H1 (cell line): Measurements from ENCODE around the gene PSME4. TPM values are rescaled to one million over a fixed set of nuclear protein-coding genes. Genes with fewer than 3 reads are reported as not detected.

Experiments
- CTCF ChIA-PET: fragments of 300-600 bp; sonication (Branson Sonifier 250); formaldehyde crosslinking; loops from one replicate; lab custom pipeline; 2021; ENCODE audit not compliant: partially characterized antibody; lab: Charles Lee
- POLR2A ChIA-PET: fragments of 300-600 bp; sonication (Branson Sonifier 250); formaldehyde crosslinking; loops from one replicate; lab custom pipeline; 2021; ENCODE audit warnings: inconsistent platforms; ENCODE audit not compliant: partially characterized antibody; lab: Charles Lee
- DNase-seq, 2 experiments: peaks; one replicate each; pipeline versions ENCODE4 v3.0.0 to v3.0.0-alpha.2; 2010 to 2022; ENCODE audit warnings: low spot score in 2 of 2, low read depth in 1 of 2, mixed read lengths in 1 of 2
- FAIRE-seq: peaks from 2 replicates; lab custom pipeline; 2011; peaks lifted over from hg19 to GRCh38; lab: Jason Lieb, UNC
- H2AFZ ChIP-seq: 2 replicates; pipeline ENCODE4 v1.8.1; 2012; ENCODE audit warnings: low read length, inconsistent platforms
- H2AK5ac ChIP-seq: 2 replicates; pipeline ENCODE4 v1.6.1; 2013; ENCODE audit warnings: low read depth, low read length
- H2BK120ac ChIP-seq: replicated peaks from 2 replicates; pipeline ENCODE3; 2013; ENCODE audit warnings: low read depth, low read length, inconsistent platforms
- H2BK12ac ChIP-seq: 2 replicates; pipeline ENCODE4 v1.6.1; 2013; ENCODE audit warnings: low read depth, low read length
- H2BK15ac ChIP-seq: 2 replicates; pipeline ENCODE4 v1.6.1; 2013; ENCODE audit warnings: low read length
- H2BK20ac ChIP-seq: 2 replicates; pipeline ENCODE4 v1.6.1; 2013; ENCODE audit warnings: low read length
- H2BK5ac ChIP-seq: 2 replicates; pipeline ENCODE4 v1.6.1; 2013; ENCODE audit warnings: low read depth, low read length
- H3K14ac ChIP-seq: 2 replicates; pipeline ENCODE4 v1.6.1; 2013; ENCODE audit warnings: inconsistent platforms; ENCODE audit not compliant: insufficient read length
- H3K18ac ChIP-seq: 2 replicates; pipeline ENCODE4 v1.6.1; 2013; ENCODE audit warnings: low read length; ENCODE audit errors: extremely low read depth
- H3K23ac ChIP-seq: 2 replicates; pipeline ENCODE4 v1.6.1; 2013; ENCODE audit warnings: inconsistent platforms; ENCODE audit not compliant: insufficient read length
- H3K23me2 ChIP-seq: 2 replicates; pipeline ENCODE4 v1.6.1; 2013; ENCODE audit warnings: low read depth, low read length
- H3K27ac ChIP-seq: 2 replicates; pipeline ENCODE4 v1.6.1; 2011; ENCODE audit warnings: low read depth, low read length, inconsistent platforms
- H3K27me3 ChIP-seq, 4 experiments: replicated peaks in 1 of 4; 1 replicate in 1 of 4; 2 replicates in 3 of 4; pipeline versions ENCODE4 v1.6.1 to v1.8.1; 2011 to 2013; ENCODE audit warnings: low read length in 3 of 4, mild to moderate bottlenecking in 3 of 4, inconsistent platforms in 2 of 4, mixed read lengths in 2 of 4, moderate library complexity in 1 of 4; ENCODE audit not compliant: control insufficient read depth in 3 of 4, insufficient read depth in 3 of 4; ENCODE audit errors: extremely low read depth in 1 of 4
- H3K36me3 ChIP-seq, 4 experiments: 2 replicates each; pipeline versions ENCODE4 v1.6.1 to v1.8.1; 2011 to 2013; ENCODE audit warnings: mild to moderate bottlenecking in 4 of 4, low read length in 3 of 4, moderate library complexity in 2 of 4, control low read depth in 1 of 4, inconsistent platforms in 1 of 4; ENCODE audit not compliant: insufficient read depth in 4 of 4, control insufficient read depth in 2 of 4
- H3K4ac ChIP-seq: replicated peaks from 2 replicates; pipeline ENCODE3; 2013; ENCODE audit warnings: low read length, low read depth, mixed read lengths, inconsistent platforms; ENCODE audit not compliant: insufficient read length
- H3K4me1 ChIP-seq, 4 experiments: replicated peaks in 1 of 4; 1 replicate in 1 of 4; 2 replicates in 3 of 4; pipeline versions ENCODE4 v1.6.1 to v1.8.1; 2011 to 2013; ENCODE audit warnings: low read length in 3 of 4, inconsistent platforms in 2 of 4, mixed read lengths in 1 of 4; ENCODE audit not compliant: insufficient read depth in 4 of 4, control insufficient read depth in 3 of 4
- H3K4me2 ChIP-seq, 2 experiments: 2 replicates each; pipeline versions ENCODE4 v1.6.1 to v1.8.1; 2011 to 2013; ENCODE audit warnings: low read depth in 2 of 2, low read length in 2 of 2, control low read depth in 1 of 2, inconsistent platforms in 1 of 2, mild to moderate bottlenecking in 1 of 2; ENCODE audit not compliant: insufficient read depth in 1 of 2
- H3K4me3 ChIP-seq, 4 experiments: fragments of 200-600, 300-600 bp in 1 of 4; sonication (generic), shearing (Covaris generic), sonication (Bioruptor Twin) in 1 of 4; 2 replicates each; pipeline versions ENCODE4 v1.5.1 to v1.8.1; 2011 to 2016; ENCODE audit warnings: low read length in 4 of 4, low read depth in 3 of 4, control low read depth in 2 of 4, inconsistent platforms in 2 of 4, mild to moderate bottlenecking in 2 of 4, mixed read lengths in 1 of 4, moderate library complexity in 1 of 4; ENCODE audit not compliant: insufficient read depth in 2 of 4; ENCODE audit errors: extremely low read depth in 1 of 4
- H3K56ac ChIP-seq: replicated peaks from 2 replicates; pipeline ENCODE3; 2013; ENCODE audit warnings: low read depth, mild to moderate bottlenecking, mixed read lengths, low read length, inconsistent platforms; ENCODE audit not compliant: insufficient read length
- H3K79me1 ChIP-seq: 2 replicates; pipeline ENCODE4 v1.6.1; 2013; ENCODE audit warnings: low read depth, low read length, control low read depth
- H3K79me2 ChIP-seq, 2 experiments: 2 replicates each; pipeline versions ENCODE4 v1.6.1 to v1.8.1; 2012 to 2013; ENCODE audit warnings: low read length in 2 of 2, mild to moderate bottlenecking in 2 of 2, inconsistent platforms in 1 of 2; ENCODE audit not compliant: insufficient read depth in 2 of 2, control insufficient read depth in 1 of 2
- H3K9ac ChIP-seq, 4 experiments: replicated peaks in 1 of 4; 1 replicate in 1 of 4; 2 replicates in 3 of 4; pipeline versions ENCODE4 v1.6.1 to v1.8.1; 2011 to 2013; ENCODE audit warnings: low read depth in 3 of 4, low read length in 3 of 4, control low read depth in 2 of 4, mild to moderate bottlenecking in 2 of 4, moderate library complexity in 2 of 4, inconsistent platforms in 1 of 4; ENCODE audit errors: extremely low read depth in 1 of 4
- H3K9me3 ChIP-seq, 2 experiments: 2 replicates each; pipeline versions ENCODE4 v1.6.1 to v1.8.1; 2012 to 2013; ENCODE audit warnings: mild to moderate bottlenecking in 2 of 2, moderate library complexity in 2 of 2, control low read depth in 1 of 2, inconsistent platforms in 1 of 2, low read depth in 1 of 2, low read length in 1 of 2, mixed read lengths in 1 of 2; ENCODE audit not compliant: insufficient read depth in 2 of 2
- H4K20me1 ChIP-seq, 2 experiments: replicated peaks in 1 of 2; 2 replicates each; pipeline versions ENCODE3 to v1.8.1; 2011 to 2013; ENCODE audit warnings: inconsistent platforms in 2 of 2, low read length in 2 of 2, mild to moderate bottlenecking in 1 of 2; ENCODE audit not compliant: insufficient read depth in 2 of 2, control insufficient read depth in 1 of 2
- H4K5ac ChIP-seq: 2 replicates; pipeline ENCODE4 v1.6.1; 2013; ENCODE audit warnings: low read length, low read depth, mixed read lengths, inconsistent platforms; ENCODE audit not compliant: insufficient read length
- H4K8ac ChIP-seq: 2 replicates; pipeline ENCODE4 v1.8.0; 2013; ENCODE audit warnings: mild to moderate bottlenecking, moderate library complexity, low read length, inconsistent platforms; ENCODE audit not compliant: insufficient read depth; ENCODE audit errors: extremely low read depth
- H4K91ac ChIP-seq: replicated peaks from 2 replicates; pipeline ENCODE3; 2013; ENCODE audit warnings: low read length, mixed read lengths, inconsistent platforms; ENCODE audit not compliant: insufficient read length
- CEBPB ChIP-seq: IDR thresholded peaks from 2 replicates; pipeline ENCODE4 v1.6.1; 2012; ENCODE audit warnings: low read depth, low read length
- EGR1 ChIP-seq: IDR thresholded peaks from 2 replicates; pipeline ENCODE4 v1.6.1; 2011; ENCODE audit warnings: low read depth, low read length, borderline replicate concordance
- EP300 ChIP-seq, 2 experiments: IDR thresholded peaks; 1 replicate in 1 of 2; 2 replicates in 1 of 2; pipeline ENCODE4 v1.6.1; 2011 to 2012; ENCODE audit warnings: low read depth in 2 of 2, low read length in 2 of 2, mild to moderate bottlenecking in 2 of 2, borderline replicate concordance in 1 of 2, inconsistent platforms in 1 of 2, moderate library complexity in 1 of 2
- GTF2F1 ChIP-seq: IDR thresholded peaks from 2 replicates; pipeline ENCODE4 v1.6.1; 2012; ENCODE audit warnings: low read depth, low read length, improper control_type of control experiment, borderline replicate concordance
- NANOG ChIP-seq: IDR thresholded peaks from 2 replicates; pipeline ENCODE4 v1.6.1; 2011; ENCODE audit warnings: low read length, low read depth, mild to moderate bottlenecking, inconsistent platforms; ENCODE audit not compliant: insufficient read depth, poor library complexity, severe bottlenecking
- POLR2AphosphoS5 ChIP-seq: IDR thresholded peaks from 2 replicates; pipeline ENCODE4 v1.6.1; 2011; ENCODE audit warnings: low read depth, low read length
- SAP30 ChIP-seq: fragments of 300-600 bp; sonication (generic); IDR thresholded peaks from 2 replicates; pipeline ENCODE4 v1.7.1; 2012; ENCODE audit warnings: low read length, moderate library complexity, mild to moderate bottlenecking, inconsistent platforms; ENCODE audit not compliant: insufficient read depth, insufficient replicate concordance
- SP1 ChIP-seq: IDR thresholded peaks from 2 replicates; pipeline ENCODE4 v1.6.1; 2011; ENCODE audit warnings: low read depth, low read length
- SP4 ChIP-seq: IDR thresholded peaks from 2 replicates; pipeline ENCODE4 v1.6.1; 2012; ENCODE audit warnings: low read length, inconsistent platforms
- WGBS, 2 experiments: shearing (Covaris generic) in 1 of 2; methylation state at CpG; one replicate each; pipeline versions ENCODE4 v1.1.6 to v1.1.7; 2013 to 2015; ENCODE audit warnings: low lambda C conversion rate in 2 of 2, mixed read lengths in 2 of 2, inconsistent platforms in 1 of 2, low coverage in 1 of 2, missing lambda C conversion rate in 1 of 2; ENCODE audit not compliant: insufficient replicate concordance in 2 of 2, insufficient coverage in 1 of 2, insufficient read length in 1 of 2; ENCODE audit errors: extremely low coverage in 1 of 2, missing lambda C conversion rate in 1 of 2; 5-methylcytosine and 5-hydroxymethylcytosine counted together
- polyA plus RNA-seq, 7 experiments: library from polyadenylated mRNA; depleted of rRNA in 3 of 7; stranded (reverse) in 5 of 7; unstranded in 2 of 7; fragments of >200 nt in 5 of 7; fragments of 200-250 nt in 2 of 7; gene quantifications; 1 replicate in 5 of 7; 2 replicates in 1 of 7; 4 replicates in 1 of 7; pipeline versions ENCODE4 v1.2.1 to v1.2.3, GENCODE V29; 2011 to 2013; ENCODE audit warnings: missing spikeins in 2 of 7, mixed read lengths in 2 of 7
- total RNA-seq: library from RNA; stranded (reverse); fragmentation: NEBNext Ultra II Directional; extraction: Animal tissue kit (Norgen Biotek cat#: 25700); gene quantifications from 2 replicates; pipeline ENCODE4 v1.2.1, GENCODE V29; 2021
- TF ChIP-seq, protein P1 (sequence below), 3 experiments: IDR thresholded peaks; 1 replicate in 2 of 3; 2 replicates in 1 of 3; pipeline versions ENCODE4 v1.5.1 to v1.6.1; 2011; ENCODE audit warnings: low read length in 3 of 3, mild to moderate bottlenecking in 3 of 3, inconsistent platforms in 2 of 3, low read depth in 1 of 3, moderate library complexity in 1 of 3; ENCODE audit not compliant: insufficient read depth in 1 of 3; ENCODE audit errors: control extremely low read depth in 1 of 3

PSME4 gene
- total and polyA plus RNA-seq, 2 of the 8 experiments (the other 6 are each of a cell fraction or from before 2014, with no cell fraction given), result 42.2 to 116 TPM

DNA sequence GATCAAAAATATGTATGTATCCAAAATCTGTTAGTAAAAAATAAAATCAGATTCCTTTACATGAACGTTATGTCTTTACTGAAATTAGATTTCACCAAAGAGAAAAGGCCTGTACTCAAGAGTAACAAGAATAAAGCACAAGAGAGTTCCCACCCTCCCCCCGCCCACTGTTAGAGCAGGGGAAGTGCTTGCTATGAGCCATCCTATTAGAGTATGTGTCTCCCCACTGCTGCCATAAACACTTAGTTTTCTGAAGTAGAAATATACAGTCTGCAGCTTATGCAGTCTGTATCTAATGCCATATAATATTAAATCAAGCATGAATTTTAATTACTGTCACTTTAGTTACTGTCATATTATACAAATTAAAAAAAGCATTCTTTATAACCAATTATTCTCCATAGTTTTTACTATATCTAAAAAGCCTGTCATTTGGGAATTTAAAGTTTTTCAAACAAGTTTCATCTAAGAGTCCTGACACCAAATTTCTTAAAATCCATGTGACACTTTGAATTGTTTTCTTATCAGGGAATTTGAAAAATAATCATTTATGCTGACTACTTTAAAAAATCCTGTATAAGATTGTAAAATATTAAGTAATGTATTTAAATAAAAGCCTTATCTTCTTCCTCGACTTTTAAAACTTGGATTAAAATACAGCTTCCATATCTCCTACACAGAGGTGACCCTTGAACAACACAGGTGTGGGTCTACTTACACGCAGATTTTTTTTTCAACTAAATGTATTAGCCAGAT, 59.2 kb downstream of the PSME4 start:
- no peaks in the 10 kb centered on the region for H3K79me2 ChIP-seq
- H2BK12ac ChIP-seq, result no peak overlapping the region
- no peak overlapping the region for H3K4me2 ChIP-seq
- no peaks in the 10 kb centered on the region for H3K23me2 ChIP-seq
- H3K9ac ChIP-seq, result no peak overlapping the region
- no peak overlapping the region for H4K8ac ChIP-seq
- no peaks in the 10 kb centered on the region for H3K27me3 ChIP-seq
- no peak overlapping the region for H3K18ac ChIP-seq
- FAIRE-seq (no peak), DNase-seq (no peak)
- H3K14ac ChIP-seq, result no peak overlapping the region
- 88% methylated on average over 4 of the region's 4 CpGs; no CpG with 5 or more reads in 1 of the 2 experiments for WGBS, 2 experiments
- no peaks in the 10 kb centered on the region for H3K79me1 ChIP-seq
- POLR2A ChIA-PET, result no interaction called here
- no peak overlapping the region for H4K91ac ChIP-seq
- no peak overlapping the region for H3K23ac ChIP-seq
- no peaks in the 10 kb centered on the region for H3K9me3 ChIP-seq
- no peaks in the 10 kb centered on the region for H4K20me1 ChIP-seq
- peaks cover 0 to 46% (median 16%) of the 10 kb centered on the region in 4 experiments; a peak in 5 of 8 replicates for H3K36me3 ChIP-seq
- H3K4me3 ChIP-seq, result no peak overlapping the region
- no peak overlapping the region for H3K56ac ChIP-seq
- no peak overlapping the region for H2BK20ac ChIP-seq
- no peak overlapping the region for H2BK120ac ChIP-seq
- no peak overlapping the region for H2AK5ac ChIP-seq
- no peaks in the 10 kb centered on the region for H3K4me1 ChIP-seq
- no peak overlapping the region for H3K4ac ChIP-seq
- H3K27ac ChIP-seq, result no peak overlapping the region
- no peak overlapping the region for H2BK15ac ChIP-seq
- H4K5ac ChIP-seq, result no peak overlapping the region
- H2BK5ac ChIP-seq, result no peak overlapping the region
- CTCF ChIA-PET, result interaction anchor here (1.0 to 1.6 kb wide), 3 partner anchors 30 to 195 kb away, joined by 3 to 5 read pairs (median 4); no protein-coding TSS in a partner anchor
- no peak overlapping the region for H2AFZ ChIP-seq
- no peak for TF ChIP-seq EP300 (IDR thresholded peaks at IDR 0.05; ENCODE audit: borderline replicate concordance in 1 of 2, low read depth in 2 of 2, low read length in 2 of 2)
- TF ChIP-seq SAP30, result no peak
- TF ChIP-seq POLR2AphosphoS5, result no peak
- TF ChIP-seq EGR1, result no peak
- TF ChIP-seq, protein P1, sequence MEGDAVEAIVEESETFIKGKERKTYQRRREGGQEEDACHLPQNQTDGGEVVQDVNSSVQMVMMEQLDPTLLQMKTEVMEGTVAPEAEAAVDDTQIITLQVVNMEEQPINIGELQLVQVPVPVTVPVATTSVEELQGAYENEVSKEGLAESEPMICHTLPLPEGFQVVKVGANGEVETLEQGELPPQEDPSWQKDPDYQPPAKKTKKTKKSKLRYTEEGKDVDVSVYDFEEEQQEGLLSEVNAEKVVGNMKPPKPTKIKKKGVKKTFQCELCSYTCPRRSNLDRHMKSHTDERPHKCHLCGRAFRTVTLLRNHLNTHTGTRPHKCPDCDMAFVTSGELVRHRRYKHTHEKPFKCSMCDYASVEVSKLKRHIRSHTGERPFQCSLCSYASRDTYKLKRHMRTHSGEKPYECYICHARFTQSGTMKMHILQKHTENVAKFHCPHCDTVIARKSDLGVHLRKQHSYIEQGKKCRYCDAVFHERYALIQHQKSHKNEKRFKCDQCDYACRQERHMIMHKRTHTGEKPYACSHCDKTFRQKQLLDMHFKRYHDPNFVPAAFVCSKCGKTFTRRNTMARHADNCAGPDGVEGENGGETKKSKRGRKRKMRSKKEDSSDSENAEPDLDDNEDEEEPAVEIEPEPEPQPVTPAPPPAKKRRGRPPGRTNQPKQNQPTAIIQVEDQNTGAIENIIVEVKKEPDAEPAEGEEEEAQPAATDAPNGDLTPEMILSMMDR (IDR thresholded peaks at IDR 0.05; ENCODE audit: control extremely low read depth in 1 of 3, insufficient read depth in 1 of 3, low read depth in 1 of 3, low read length in 3 of 3), result no peak
- TF ChIP-seq SP4, result no peak
- TF ChIP-seq GTF2F1, result no peak
- no peak for TF ChIP-seq NANOG
- TF ChIP-seq CEBPB, result no peak
- TF ChIP-seq SP1, result no peak
